ENCODE measurements around the gene TBC1D10B.
"Not testable (repeated sequence)": the region's sequence is repeated elsewhere in the genome, so short reads cannot be mapped to it uniquely, and the experiment has no call there.

Gene TBC1D10B

GRCh38 chr16:30335028-30335597 lies 35.2 kb downstream of the TBC1D10B start:
- DNase-seq (ENCODE audit: low read depth in 2 of 2) = peak; percentile 78 to 79

DNA sequence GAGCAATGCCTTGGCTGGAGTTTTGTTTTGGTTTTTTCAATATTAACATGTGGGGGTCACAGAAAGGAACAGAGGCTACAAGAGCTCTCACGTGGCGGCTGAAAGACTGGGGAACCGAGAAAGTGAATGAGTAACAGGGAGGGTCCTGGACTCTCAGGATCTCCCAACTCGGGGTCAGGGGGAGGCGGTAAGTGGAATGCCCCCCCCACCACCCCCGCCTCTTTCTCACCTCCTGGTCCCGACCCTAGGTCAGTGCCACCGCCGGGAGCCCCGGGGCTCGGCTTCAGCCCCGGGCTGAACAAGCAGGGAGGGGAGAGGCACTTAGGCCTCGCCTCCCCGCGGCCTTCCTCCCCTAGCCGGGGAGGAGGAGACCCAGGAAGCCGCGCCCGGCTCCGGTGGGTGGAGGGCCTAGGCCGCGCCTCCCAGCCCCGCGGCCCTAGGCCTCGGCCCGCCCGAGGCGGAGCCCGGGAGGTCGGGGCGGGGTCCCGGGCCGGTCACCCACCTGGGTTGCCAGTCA lies 35.8 kb downstream of the TBC1D10B start:
- peak; percentile 81 for DNase-seq (ENCODE audit: low read depth in 2 of 2)

GRCh38 chr16:30324220-30324619 lies 46.1 kb downstream of the TBC1D10B start:
- DNase-seq (ENCODE audit: low read depth in 2 of 2) = not testable (repeated sequence)

DNA sequence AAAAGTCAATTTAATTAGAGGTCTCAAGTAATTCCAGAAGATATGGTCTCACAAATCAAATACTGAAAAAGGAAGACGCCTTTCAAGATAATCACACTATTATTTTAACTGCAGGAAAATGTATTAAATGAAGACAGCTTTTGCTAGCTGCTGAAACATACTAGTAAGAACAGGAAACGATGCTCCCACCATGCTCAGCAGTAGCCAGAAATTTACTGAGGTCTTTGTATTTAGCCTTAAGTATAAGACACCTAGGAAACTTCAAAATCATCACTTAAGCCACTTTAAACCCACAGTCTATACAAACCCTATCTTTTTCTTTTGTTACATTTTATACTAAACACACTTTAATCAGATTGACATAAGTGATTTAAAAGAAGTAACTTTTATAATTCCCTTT lies 51.6 kb downstream of the TBC1D10B start:
- DNase-seq (ENCODE audit: low read depth in 2 of 2) = not testable (repeated sequence)

GRCh38 chr16:30310937-30311336 lies 59.4 kb downstream of the TBC1D10B start:
- DNase-seq (ENCODE audit: low read depth in 2 of 2) = not testable (repeated sequence)

DNA sequence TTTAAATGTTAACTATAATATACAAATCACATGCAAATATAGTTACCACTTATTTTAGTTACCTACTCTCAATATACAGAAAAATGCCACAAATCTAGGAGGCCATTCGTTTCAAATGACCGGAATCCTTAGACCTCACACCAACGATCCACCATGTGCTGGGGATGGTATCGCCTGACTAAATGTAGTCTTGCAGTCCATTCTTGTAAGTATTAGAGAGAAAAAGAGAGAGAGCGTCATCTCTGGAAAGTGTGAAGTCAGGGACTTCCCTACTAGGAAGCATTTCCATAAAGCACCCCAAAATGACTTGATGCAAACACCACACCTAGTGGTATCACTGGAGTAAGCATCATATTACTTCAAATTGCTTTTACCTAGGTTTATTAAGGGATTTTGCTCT lies 61.0 kb downstream of the TBC1D10B start:
- DNase-seq (ENCODE audit: low read depth in 2 of 2) = not testable (repeated sequence)
